Ovary (tissue), 9 donors: ENCODE results near the gene EPB41L3. TPM values are rescaled to one million over a fixed set of nuclear protein-coding genes. Genes with fewer than 3 reads are reported as not detected.

Experiments
- DNase-seq, 5 donors: peaks; one replicate each; pipeline ENCODE4 v3.0.0-alpha.2; 2019 to 2020
- H3K27ac ChIP-seq, 2 donors: fragments of 200-600 bp; one replicate each; pipeline versions ENCODE4 v1.5.1 to v1.8.0; 2019 to 2022
- H3K27me3 ChIP-seq: fragments of 200-600 bp; one replicate; pipeline ENCODE4 v1.8.0; 2022
- H3K36me3 ChIP-seq: fragments of 200-600 bp; sonication (generic); one replicate; pipeline ENCODE4 v1.5.1; 2019
- H3K4me1 ChIP-seq: one replicate; pipeline ENCODE4 v1.8.1; 2013; ENCODE audit warnings: mild to moderate bottlenecking, moderate library complexity; ENCODE audit not compliant: insufficient read depth
- H3K4me3 ChIP-seq: fragments of 200-600 bp; sonication (generic); one replicate; pipeline ENCODE4 v1.5.1; 2017
- H3K9me3 ChIP-seq, 2 donors: fragments of 200-600 bp in 1 of 2; sonication (generic) in 1 of 2; one replicate each; pipeline versions ENCODE4 v1.5.1 to v1.8.1; 2013 to 2019; ENCODE audit warnings: mild to moderate bottlenecking in 1 of 2, moderate library complexity in 1 of 2
- CTCF ChIP-seq, 3 donors: fragments of 450-650 bp in 2 of 3; fragments of 200-600 bp in 1 of 3; IDR thresholded peaks; one replicate each; pipeline versions ENCODE4 v1.5.1 to v1.8.0; 2016 to 2022; ENCODE audit warnings: antibody characterized with exemption in 3 of 3, mild to moderate bottlenecking in 1 of 3
- EP300 ChIP-seq: sonication (generic); formaldehyde crosslinking; IDR thresholded peaks from one replicate; pipeline ENCODE4 v1.6.1; 2017; ENCODE audit warnings: antibody characterized with exemption
- POLR2A ChIP-seq: fragments of 450-650 bp; IDR thresholded peaks from one replicate; pipeline ENCODE4 v1.6.1; 2017; ENCODE audit warnings: antibody characterized with exemption, mild to moderate bottlenecking, moderate library complexity
- WGBS, 3 donors: extraction: QIAGEN DNeasy Blood & Tissue Kit in 1 of 3; methylation state at CpG; one replicate each; pipeline versions ENCODE4 v1.1.5 to v1.1.7; 2013 to 2017; 5-methylcytosine and 5-hydroxymethylcytosine counted together
- intact Hi-C, 4 donors: fragments of 100-400 bp; cut with DNase I; formaldehyde crosslinking; loops; one replicate each; pipeline versions ENCODE4 v1.11.0 to v1.15.1; 2022 to 2023
- polyA plus RNA-seq, 2 donors: library from polyadenylated mRNA; stranded (reverse); fragments of 200-250 nt in 1 of 2; fragments of 350-450 nt in 1 of 2; fragmentation: Illumina TruSeq in 1 of 2; extraction: RNeasy Lipid Tissue Mini Kit (QIAGEN cat#74804) in 1 of 2; gene quantifications; one replicate each; pipeline ENCODE4 v1.2.3, GENCODE V29; 2013 to 2014
- total RNA-seq, 7 donors: library from RNA; depleted of rRNA in 2 of 7; stranded (reverse); fragments of >200 nt in 2 of 7; fragmentation: NEBNext Ultra II Directional in 3 of 7; extraction: Animal tissue kit (Norgen Biotek cat#: 25700) in 3 of 7; gene quantifications; one replicate each; pipeline versions ENCODE4 v1.1.0 to v1.2.4, GENCODE V29; 2016 to 2023
- donor health status: DM: no; HTN: no; CAD: no; lungs with moderate emphysema.
- donor health status: DM: no; HTN: no; CAD: no.
- donor health status: Bipolar disorder and iron deficiency.
- donor health status: DM: yes; HTN: yes; CAD: no.
- donor health status: DM: no; HTN: no; CAD: no.
- donor health status: DM: yes; HTN: yes; CAD: no.

EPB41L3 gene
- total and polyA plus RNA-seq, 9 donors: 6.6 to 58.1 (median 29.5) TPM

- Histone ChIP-seq H3K27ac (no peak overlapping the region), H3K4me3 (no peak overlapping the region), H3K4me1 (peaks cover 3% of the 10 kb centered on the region), H3K27me3 (no peaks in the 10 kb centered on the region), H3K36me3 (no peaks in the 10 kb centered on the region), H3K9me3 (no peaks in the 10 kb centered on the region)
- no peak for DNase-seq
- TF ChIP-seq EP300: no peak
- TF ChIP-seq CTCF (IDR thresholded peaks at IDR 0.05): no peak
- TF ChIP-seq POLR2A: no peak
- 80 to 85% (median 84%) methylated on average over 2 of the region's 2 CpGs for WGBS, 3 donors
- intact Hi-C loops: no loop called here
Measured at GRCh38 chr18:5539391-5539790, 4.4 kb downstream of the EPB41L3 start.

- Histone ChIP-seq H3K4me1 (no peaks in the 10 kb centered on the region), H3K9me3 (no peaks in the 10 kb centered on the region), H3K27me3 (no peaks in the 10 kb centered on the region), H3K36me3 (no peaks in the 10 kb centered on the region), H3K27ac (no peak overlapping the region), H3K4me3 (no peak overlapping the region)
- intact Hi-C loops: no loop called here
- WGBS, 3 donors: 63 to 71% (median 64%) methylated on average over 2 of the region's 2 CpGs
- DNase-seq: no peak
- TF ChIP-seq CTCF (IDR thresholded peaks at IDR 0.05): no peak
- no peak for TF ChIP-seq EP300
- TF ChIP-seq POLR2A: no peak
Measured at GRCh38 chr18:5538544-5538943, 5.3 kb downstream of the EPB41L3 start.

GRCh38 chr18:5537860-5538259, 5.9 kb downstream of the EPB41L3 start:
- intact Hi-C loops: no loop called here
- DNase-seq: no peak
- Histone ChIP-seq H3K4me3 (no peak overlapping the region), H3K9me3 (no peaks in the 10 kb centered on the region), H3K27me3 (no peaks in the 10 kb centered on the region), H3K4me1 (no peaks in the 10 kb centered on the region), H3K27ac (no peak overlapping the region), H3K36me3 (no peaks in the 10 kb centered on the region)
- TF ChIP-seq POLR2A: no peak
- TF ChIP-seq EP300: no peak
- no peak for TF ChIP-seq CTCF (IDR thresholded peaks at IDR 0.05)
- WGBS, 3 donors: 54 to 74% (median 62%) methylated on average over 2 of the region's 2 CpGs

- H3K9me3 ChIP-seq: no peaks in the 10 kb centered on the region
- no peak overlapping the region for H3K27ac ChIP-seq
- TF ChIP-seq POLR2A (no peak), EP300 (no peak), CTCF (IDR thresholded peaks at IDR 0.05) (no peak)
- intact Hi-C loops: loop anchor here in 1 of 4 donors (2.0 kb wide), 1 partner anchor 46 kb away; no protein-coding TSS in a partner anchor
- no peaks in the 10 kb centered on the region for H3K4me1 ChIP-seq
- 81 to 90% (median 88%) methylated on average over 5 of the region's 5 CpGs for whole genome bisulfite sequencing, 3 donors
- no peak overlapping the region for H3K4me3 ChIP-seq
- DNase-seq: no peak
- no peaks in the 10 kb centered on the region for H3K36me3 ChIP-seq
- H3K27me3 ChIP-seq: no peaks in the 10 kb centered on the region
Measured at GRCh38 chr18:5534845-5535244, 9.0 kb downstream of the EPB41L3 start.

GRCh38 chr18:5532066-5532465, 11.7 kb downstream of the EPB41L3 start:
- intact Hi-C loops: no loop called here
- H3K9me3 ChIP-seq: no peaks in the 10 kb centered on the region
- DNase-seq: no peak
- TF ChIP-seq CTCF (IDR thresholded peaks at IDR 0.05) (no peak), EP300 (no peak), POLR2A (no peak)
- no peak overlapping the region for H3K4me3 ChIP-seq
- H3K27me3 ChIP-seq: no peaks in the 10 kb centered on the region
- H3K27ac ChIP-seq: no peak overlapping the region
- H3K4me1 ChIP-seq: no peaks in the 10 kb centered on the region
- no peaks in the 10 kb centered on the region for H3K36me3 ChIP-seq
- 8 to 27% (median 11%) methylated on average over 3 of the region's 3 CpGs for WGBS, 3 donors
